Natural killer cell (primary cell): ENCODE results near the gene FABP1. TPM values are rescaled to one million over a fixed set of nuclear protein-coding genes. Genes with fewer than 3 reads are reported as not detected.

Experiments
- ATAC-seq, 3 donors: fragments of 150-1000 bp in 2 of 3; fragments of 200-7000 bp in 1 of 3; cut with Tn5 transposase; 1 replicate in 1 of 3; 2 replicates in 2 of 3; pipeline ENCODE4 v1.10.0; 2021; ENCODE audit warnings: mild to moderate bottlenecking in 2 of 3, moderate library complexity in 2 of 3
- DNase-seq, 2 donors: peaks; one replicate each; pipeline versions ENCODE4 v3.0.0 to v3.0.0-alpha.2; 2013 to 2021; ENCODE audit warnings: mixed read lengths in 1 of 2
- H3K27ac ChIP-seq: one replicate; pipeline ENCODE4 v1.5.1; 2013; ENCODE audit warnings: mild to moderate bottlenecking, low read length
- H3K27me3 ChIP-seq: one replicate; pipeline ENCODE4 v1.6.1; 2013; ENCODE audit warnings: low read length; ENCODE audit not compliant: control insufficient read depth, insufficient read depth
- H3K36me3 ChIP-seq: one replicate; pipeline ENCODE4 v1.6.1; 2013; ENCODE audit warnings: low read length; ENCODE audit not compliant: control insufficient read depth, insufficient read depth
- H3K4me1 ChIP-seq: one replicate; pipeline ENCODE4 v1.6.1; 2013; ENCODE audit warnings: low read length; ENCODE audit not compliant: control insufficient read depth, insufficient read depth
- H3K4me3 ChIP-seq: one replicate; pipeline ENCODE4 v1.5.1; 2013; ENCODE audit warnings: low read length
- H3K9me3 ChIP-seq: one replicate; pipeline ENCODE4 v1.6.1; 2013; ENCODE audit warnings: low read length; ENCODE audit not compliant: control insufficient read depth, insufficient read depth
- H3K27ac Mint-ChIP-seq, 2 donors: one replicate each; pipeline ENCODE4 v1.8.0; 2022; ENCODE audit warnings: mild to moderate bottlenecking in 2 of 2, mixed read lengths in 2 of 2, moderate library complexity in 1 of 2
- H3K27me3 Mint-ChIP-seq, 2 donors: one replicate each; pipeline ENCODE4 v1.8.0; 2022; ENCODE audit warnings: low read depth in 2 of 2, mixed read lengths in 2 of 2
- H3K36me3 Mint-ChIP-seq: one replicate; pipeline ENCODE4 v1.8.0; 2022; ENCODE audit warnings: mixed read lengths
- H3K4me1 Mint-ChIP-seq, 2 donors: one replicate each; pipeline ENCODE4 v1.8.0; 2022; ENCODE audit warnings: mixed read lengths in 2 of 2
- H3K4me3 Mint-ChIP-seq: one replicate; pipeline ENCODE4 v1.8.0; 2022; ENCODE audit warnings: mild to moderate bottlenecking, moderate library complexity, mixed read lengths
- H3K9me3 Mint-ChIP-seq, 2 donors: one replicate each; pipeline ENCODE4 v1.8.0; 2022; ENCODE audit warnings: mixed read lengths in 2 of 2
- WGBS: methylation state at CpG from one replicate; pipeline ENCODE4 v1.1.7; 2013; ENCODE audit warnings: missing lambda C conversion rate; ENCODE audit not compliant: insufficient coverage; 5-methylcytosine and 5-hydroxymethylcytosine counted together
- intact Hi-C: fragments of 100-400 bp; cut with micrococcal nuclease; formaldehyde crosslinking; loops from one replicate; pipeline ENCODE4 v1.14.2; 2022
- total RNA-seq, 4 donors: library from RNA; stranded (reverse); fragments of 120-200 nt in 1 of 4; gene quantifications; one replicate each; pipeline versions ENCODE4 v1.2.3 to v1.2.4, GENCODE V29; 2013 to 2022
- TF ChIP-seq, protein P1 (sequence below): fragments of 200-600 bp; IDR thresholded peaks from one replicate; pipeline ENCODE4 v1.8.0; 2022; ENCODE audit warnings: antibody characterized with exemption

The FABP1 gene
- total RNA-seq, 3 donors from 2014 or later (not counting 1 experiment from before 2014, with no cell fraction given): not detected

DNA sequence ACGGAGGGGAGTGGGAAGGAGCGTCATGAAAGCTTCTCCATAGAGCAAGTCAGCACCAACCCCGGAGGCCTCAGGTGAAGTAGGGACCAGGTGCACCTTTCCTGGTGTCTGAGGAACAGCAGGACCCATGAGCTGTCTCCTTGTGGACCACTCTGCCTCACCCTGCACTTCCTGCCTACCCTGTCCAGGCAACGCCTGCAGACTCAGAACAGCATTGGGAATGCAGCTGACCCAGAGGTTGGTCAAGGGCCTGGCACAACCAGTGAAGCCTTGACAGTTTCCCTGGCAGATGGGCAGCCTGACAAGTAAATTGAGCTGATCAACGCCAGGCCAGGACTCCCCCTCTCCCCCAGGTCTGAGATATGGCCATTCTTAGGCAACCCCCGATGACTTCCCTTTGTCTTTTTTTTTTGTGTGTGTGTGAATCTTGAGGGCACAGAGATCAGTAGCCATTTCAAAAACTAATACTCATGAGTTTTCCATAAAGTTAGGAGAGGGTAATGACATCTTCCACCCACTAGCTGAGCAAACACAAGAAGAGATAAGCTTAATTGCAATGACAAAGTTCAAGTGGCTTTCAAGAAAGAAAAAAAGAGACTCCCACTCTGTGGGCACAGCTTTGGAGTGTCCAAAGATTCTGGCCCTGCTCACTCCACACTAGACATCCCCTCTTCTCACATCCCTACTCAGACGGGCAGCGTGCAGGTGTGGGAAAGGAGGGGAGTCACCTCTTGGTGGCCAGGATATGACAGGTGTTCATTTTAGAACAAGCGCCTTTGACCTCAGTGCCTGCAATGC lies 3.5 kb upstream of the FABP1 start:
- Mint-ChIP-seq H3K4me1 (no peaks in the 10 kb centered on the region), H3K36me3 (no peaks in the 10 kb centered on the region), H3K27me3 (peaks cover 12 to 41% of the 10 kb centered on the region in 2 donors), H3K9me3 (no peaks in the 10 kb centered on the region), H3K4me3 (no peak overlapping the region), H3K27ac (no peak overlapping the region)
- TF ChIP-seq, protein P1, sequence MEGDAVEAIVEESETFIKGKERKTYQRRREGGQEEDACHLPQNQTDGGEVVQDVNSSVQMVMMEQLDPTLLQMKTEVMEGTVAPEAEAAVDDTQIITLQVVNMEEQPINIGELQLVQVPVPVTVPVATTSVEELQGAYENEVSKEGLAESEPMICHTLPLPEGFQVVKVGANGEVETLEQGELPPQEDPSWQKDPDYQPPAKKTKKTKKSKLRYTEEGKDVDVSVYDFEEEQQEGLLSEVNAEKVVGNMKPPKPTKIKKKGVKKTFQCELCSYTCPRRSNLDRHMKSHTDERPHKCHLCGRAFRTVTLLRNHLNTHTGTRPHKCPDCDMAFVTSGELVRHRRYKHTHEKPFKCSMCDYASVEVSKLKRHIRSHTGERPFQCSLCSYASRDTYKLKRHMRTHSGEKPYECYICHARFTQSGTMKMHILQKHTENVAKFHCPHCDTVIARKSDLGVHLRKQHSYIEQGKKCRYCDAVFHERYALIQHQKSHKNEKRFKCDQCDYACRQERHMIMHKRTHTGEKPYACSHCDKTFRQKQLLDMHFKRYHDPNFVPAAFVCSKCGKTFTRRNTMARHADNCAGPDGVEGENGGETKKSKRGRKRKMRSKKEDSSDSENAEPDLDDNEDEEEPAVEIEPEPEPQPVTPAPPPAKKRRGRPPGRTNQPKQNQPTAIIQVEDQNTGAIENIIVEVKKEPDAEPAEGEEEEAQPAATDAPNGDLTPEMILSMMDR: no peak
- intact Hi-C loops: no loop called here
- no peak overlapping the region for H3K27ac ChIP-seq
- H3K27me3 ChIP-seq: no peaks in the 10 kb centered on the region
- WGBS: 86% methylated on average over 6 of the region's 9 CpGs
- H3K36me3 ChIP-seq: no peaks in the 10 kb centered on the region
- ATAC-seq (no peak), DNase-seq (no peak)
- no peaks in the 10 kb centered on the region for H3K4me1 ChIP-seq
- H3K9me3 ChIP-seq: no peaks in the 10 kb centered on the region
- H3K4me3 ChIP-seq: no peak overlapping the region

DNA sequence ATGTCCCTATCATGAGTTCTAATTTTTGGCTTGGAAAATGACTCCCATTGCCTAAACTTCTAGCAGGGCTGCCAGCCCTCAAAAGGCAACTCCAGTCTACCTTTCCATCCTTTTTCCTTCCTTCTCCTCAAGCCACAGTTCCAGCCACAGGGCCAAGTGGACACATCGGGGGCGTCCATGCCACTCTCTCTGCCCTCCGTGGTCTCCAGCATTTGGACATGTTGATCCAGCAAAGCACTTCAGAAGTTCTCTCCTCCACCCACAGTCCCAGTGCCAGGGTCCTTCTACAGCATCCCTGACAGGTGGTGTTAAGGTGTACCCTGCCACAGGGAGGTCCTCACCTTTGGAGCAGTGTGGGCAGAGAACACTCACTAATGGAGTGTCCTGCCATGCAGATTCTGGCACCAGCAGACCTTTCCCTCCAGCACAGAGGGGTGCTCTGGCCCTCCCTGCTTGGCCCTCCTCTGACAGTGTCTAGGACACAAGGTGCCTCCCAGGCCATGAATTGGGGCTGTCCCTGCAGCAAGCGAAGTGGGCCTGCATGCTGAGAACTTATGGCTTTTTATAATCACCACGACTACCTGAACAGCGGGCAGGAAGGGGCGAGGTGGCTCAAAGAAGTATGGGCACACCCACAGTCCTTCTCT lies 1.6 kb upstream of the FABP1 start:
- 78% methylated on average over 7 of the region's 7 CpGs for WGBS

GRCh38 chr2:88128654-88129312 lies 921 bp upstream of the FABP1 start:
- H3K4me1 ChIP-seq: no peaks in the 10 kb centered on the region
- 91% methylated on average over 7 of the region's 7 CpGs for whole genome bisulfite sequencing
- no peak overlapping the region for H3K27ac ChIP-seq
- H3K9me3 ChIP-seq: no peaks in the 10 kb centered on the region
- Mint-ChIP-seq H3K36me3 (no peaks in the 10 kb centered on the region), H3K27ac (no peak overlapping the region), H3K4me3 (no peak overlapping the region), H3K4me1 (no peaks in the 10 kb centered on the region), H3K9me3 (no peaks in the 10 kb centered on the region), H3K27me3 (peaks cover 11 to 22% of the 10 kb centered on the region in 2 donors)
- ATAC-seq (no peak), DNase-seq (no peak)
- intact Hi-C loops: no loop called here
- H3K36me3 ChIP-seq: no peaks in the 10 kb centered on the region
- no peak overlapping the region for H3K4me3 ChIP-seq
- TF ChIP-seq, protein P1: no peak
- H3K27me3 ChIP-seq: no peaks in the 10 kb centered on the region

More for the DNA sequence above, 1.6 kb upstream of the FABP1 start:
- Mint-ChIP-seq H3K36me3 (no peaks in the 10 kb centered on the region), H3K9me3 (no peaks in the 10 kb centered on the region), H3K4me1 (no peaks in the 10 kb centered on the region), H3K4me3 (no peak overlapping the region), H3K27ac (no peak overlapping the region), H3K27me3 (peaks cover 11 to 27% of the 10 kb centered on the region in 2 donors)
- ATAC-seq (no peak), DNase-seq (no peak)
- no peaks in the 10 kb centered on the region for H3K4me1 ChIP-seq
- H3K36me3 ChIP-seq: no peaks in the 10 kb centered on the region
- no peak overlapping the region for H3K4me3 ChIP-seq
- intact Hi-C loops: no loop called here
- no peaks in the 10 kb centered on the region for H3K27me3 ChIP-seq
- H3K9me3 ChIP-seq: no peaks in the 10 kb centered on the region
- TF ChIP-seq, protein P1: no peak
- no peak overlapping the region for H3K27ac ChIP-seq
